NCI-H2081 treated with DMSO at 0.1 percent for 48 hours (cell line): ENCODE data around the gene LRRC73.
"Not testable (repeated sequence)": the region's sequence is repeated elsewhere in the genome, so short reads cannot be mapped to it uniquely, and the experiment has no call there.

ENCODE experiments used
- DNase-seq: peaks from one replicate; lab custom pipeline; 2025; lab: John Stamatoyannopoulos, UW

The LRRC73 gene

GRCh38 chr6:43510827-43511163 lies 649 bp upstream of the LRRC73 start:
- DNase-seq = no peak

DNA sequence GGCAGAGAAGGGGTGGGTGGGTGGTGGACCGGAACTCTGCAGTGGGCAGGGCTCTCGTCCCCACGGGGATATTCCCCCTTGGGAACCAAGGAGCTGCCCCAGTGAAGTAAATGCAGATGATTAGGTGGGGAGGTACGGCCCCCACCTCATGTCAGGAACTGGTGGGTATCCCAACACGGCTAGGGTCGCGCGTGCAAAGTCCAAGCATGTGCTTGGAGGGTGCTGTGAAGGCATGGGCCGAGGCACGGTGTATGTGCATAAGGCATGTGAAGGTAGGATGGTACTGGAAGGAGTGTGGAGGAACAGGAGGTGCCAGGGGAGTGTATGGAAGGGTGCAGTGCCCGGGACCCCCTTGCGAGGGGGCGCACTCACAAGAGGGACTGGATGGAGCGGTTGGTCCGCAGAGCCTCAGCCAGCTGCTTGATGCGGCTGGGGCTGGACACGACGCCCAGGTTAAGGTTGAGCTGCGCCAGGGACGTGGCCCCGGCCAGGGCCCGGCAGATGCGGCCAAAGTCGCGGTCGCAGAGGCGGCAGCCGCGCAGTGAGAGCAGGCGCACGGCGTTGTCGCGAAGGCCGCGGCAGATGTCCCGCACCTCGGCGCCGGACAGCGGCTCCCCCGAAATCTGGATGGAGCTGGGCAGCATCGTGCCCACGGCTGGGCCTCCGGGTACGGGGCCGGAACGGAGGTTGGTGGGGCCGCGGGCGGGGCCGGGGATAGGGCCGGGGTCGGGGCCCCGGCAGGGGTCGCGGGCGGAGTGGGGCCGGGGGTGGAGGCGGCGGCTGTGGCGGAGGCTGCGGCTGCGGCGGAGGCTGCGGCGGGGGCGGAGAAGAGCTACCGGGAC lies 783 bp downstream of the LRRC73 start:
- DNase-seq = no peak

DNA sequence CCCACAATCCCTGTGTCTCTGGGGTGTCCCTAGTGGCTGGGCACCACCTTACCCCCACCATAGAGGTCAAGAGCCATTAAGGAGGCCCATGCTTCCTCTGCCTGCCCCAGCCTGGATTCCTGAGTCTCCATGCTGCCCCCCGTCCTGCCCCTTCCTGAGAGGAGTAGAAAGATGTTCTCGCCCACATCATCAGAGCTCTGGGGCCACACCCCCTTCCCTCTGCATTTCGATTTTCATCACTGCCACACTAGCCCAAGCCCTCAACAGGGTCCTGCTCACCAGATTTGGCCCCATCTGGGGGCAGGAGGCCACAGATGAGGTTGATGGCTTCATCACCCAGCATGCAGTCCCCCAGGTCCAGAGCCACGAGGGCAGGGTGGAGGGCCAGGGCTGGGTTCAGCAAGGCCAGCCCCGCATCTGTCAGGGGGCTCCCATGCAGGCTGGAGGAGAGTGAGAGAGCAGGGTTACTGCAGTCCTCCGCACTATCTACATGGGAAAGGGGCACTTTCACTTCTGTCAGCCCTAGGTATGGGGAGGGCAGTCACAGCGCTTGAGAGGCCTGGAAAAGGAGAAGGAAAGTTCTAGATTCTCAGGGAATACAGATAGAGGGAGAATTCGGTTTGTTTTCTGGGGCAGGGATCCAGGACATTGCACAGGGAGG lies 1.5 kb downstream of the LRRC73 start:
- no peak for DNase-seq

GRCh38 chr6:43506667-43507471 lies 3.3 kb downstream of the LRRC73 start:
- peak; percentile 30 for DNase-seq

DNA sequence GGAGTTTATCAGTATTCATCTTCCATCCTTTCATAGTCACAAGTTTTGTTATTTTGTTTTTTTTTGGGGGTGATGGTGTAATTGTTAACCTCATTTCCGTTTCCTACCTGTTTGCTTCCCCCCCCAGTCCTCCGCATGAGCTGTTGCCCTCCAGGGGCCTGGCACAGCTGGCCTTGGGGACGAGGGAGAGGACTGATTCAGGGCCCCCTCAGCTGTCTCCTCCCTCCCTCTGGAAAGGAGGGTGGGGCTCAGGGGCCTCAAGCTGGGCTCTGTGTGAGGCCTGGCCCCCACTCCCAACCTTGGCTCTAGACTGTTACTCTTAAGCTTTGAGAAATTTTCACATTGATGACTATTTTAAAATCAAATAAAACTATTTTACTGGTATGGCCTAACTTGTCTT lies 4.0 kb downstream of the LRRC73 start:
- no peak for DNase-seq

DNA sequence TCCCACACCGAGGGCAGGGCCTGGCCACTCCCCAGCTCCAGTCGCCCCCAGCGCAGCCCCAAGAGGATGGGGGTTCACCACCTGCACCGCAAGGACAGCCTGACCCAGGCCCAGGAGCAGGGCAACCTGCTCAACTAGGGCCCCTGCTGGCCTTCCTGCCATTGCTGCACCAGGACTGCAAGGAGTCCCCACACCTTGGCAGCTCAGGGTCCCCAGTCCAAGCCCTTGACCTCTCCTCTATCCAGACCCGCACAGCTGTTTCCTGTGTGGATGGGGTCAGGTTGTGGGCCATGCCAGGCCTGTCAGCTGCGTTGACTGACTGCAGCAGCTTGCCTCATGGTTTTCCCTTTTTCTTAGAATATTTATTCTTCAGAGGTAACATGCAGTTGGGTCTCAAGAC lies 4.4 kb downstream of the LRRC73 start:
- no peak for DNase-seq

DNA sequence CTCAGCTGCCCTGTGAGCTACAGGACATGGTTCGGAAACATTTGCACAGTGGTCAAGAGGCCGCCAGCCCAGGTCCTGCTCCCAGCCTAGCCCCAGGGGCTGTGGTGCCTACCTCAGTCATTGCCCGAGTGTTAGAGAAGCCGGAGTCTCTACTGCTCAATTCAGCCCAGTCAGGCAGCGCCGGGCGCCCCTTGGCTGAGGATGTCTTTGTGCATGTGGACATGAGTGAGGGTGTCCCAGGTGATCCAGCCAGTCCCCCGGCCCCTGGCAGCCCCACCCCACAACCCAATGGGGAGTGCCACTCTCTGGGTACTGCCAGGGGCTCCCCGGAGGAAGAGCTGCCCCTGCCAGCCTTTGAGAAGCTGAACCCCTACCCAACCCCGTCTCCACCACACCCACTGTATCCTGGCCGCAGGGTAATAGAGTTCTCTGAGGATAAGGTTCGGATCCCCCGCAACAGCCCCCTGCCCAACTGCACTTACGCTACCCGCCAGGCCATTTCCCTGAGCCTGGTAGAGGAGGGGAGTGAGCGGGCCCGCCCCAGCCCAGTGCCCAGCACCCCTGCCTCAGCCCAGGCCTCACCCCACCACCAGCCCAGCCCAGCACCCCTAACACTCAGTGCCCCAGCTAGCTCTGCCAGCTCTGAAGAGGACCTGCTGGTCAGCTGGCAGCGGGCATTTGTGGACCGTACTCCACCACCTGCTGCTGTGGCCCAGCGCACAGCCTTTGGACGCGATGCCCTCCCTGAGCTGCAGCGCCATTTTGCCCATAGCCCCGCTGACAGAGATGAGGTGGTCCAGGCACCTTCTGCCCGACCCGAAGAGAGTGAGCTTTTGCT lies 5.2 kb downstream of the LRRC73 start:
- DNase-seq = no peak

- no peak for DNase-seq
Measured at GRCh38 chr6:43503443-43503842, 6.7 kb downstream of the LRRC73 start.

DNA sequence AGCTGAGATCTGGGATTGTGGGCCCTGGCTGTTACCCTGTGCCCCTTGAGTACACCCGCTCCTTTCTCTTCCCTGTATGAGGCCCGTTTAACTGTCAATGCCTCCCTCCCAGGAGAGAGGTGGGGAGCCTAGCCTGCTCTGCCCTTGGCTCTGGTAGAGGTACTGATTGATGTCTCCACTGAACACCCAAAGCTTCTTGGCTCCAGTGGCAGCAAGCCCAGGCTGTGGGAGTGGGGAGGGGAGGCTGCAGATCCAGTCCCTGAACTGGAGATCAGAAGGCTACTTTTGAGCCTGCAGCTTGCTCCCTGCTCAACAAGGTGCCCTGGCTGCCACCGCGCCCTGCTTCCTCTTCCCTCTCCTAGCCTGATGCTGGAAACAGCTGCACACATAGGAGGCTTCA lies 7.5 kb downstream of the LRRC73 start:
- DNase-seq = no peak

GRCh38 chr6:43500921-43501320 lies 9.2 kb downstream of the LRRC73 start:
- DNase-seq = no peak

DNA sequence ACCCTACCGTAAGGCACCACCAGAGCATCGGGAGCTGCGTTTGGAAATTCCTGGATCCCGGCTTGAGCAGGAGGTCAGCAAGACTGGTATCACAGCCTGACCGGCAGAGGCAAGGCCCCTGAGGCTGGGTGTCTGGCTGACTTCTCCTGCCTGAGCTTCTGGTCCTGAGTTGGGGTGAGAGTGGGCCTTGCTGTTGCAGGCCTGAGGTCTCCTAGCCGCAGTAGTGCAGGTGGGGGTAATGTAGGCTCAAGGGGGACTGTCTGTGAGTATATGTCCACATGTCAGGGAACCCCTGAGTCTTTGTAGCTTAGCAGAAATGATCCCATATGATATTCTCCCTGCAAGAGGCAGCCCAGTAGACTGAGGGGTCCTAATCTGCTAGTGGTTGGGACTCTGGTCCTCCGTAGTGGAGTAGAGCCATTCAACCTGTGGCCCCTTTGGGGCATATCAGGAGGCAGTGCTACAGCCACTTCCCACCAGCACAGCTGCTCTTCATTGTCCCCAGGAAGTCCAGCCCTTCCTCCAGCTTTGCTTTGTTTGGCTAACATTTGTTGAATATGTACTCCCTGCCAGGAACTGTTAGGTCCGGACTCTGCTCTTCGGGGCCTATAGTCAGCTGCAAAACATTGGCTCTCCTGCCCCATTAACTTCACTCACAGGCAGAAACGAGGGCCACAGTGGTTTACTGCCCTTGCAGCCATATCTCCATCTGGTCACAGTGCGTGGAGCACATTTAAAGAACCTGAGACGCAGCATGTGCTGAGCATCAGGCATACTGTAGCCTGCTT lies 10.9 kb downstream of the LRRC73 start:
- no peak for DNase-seq

DNA sequence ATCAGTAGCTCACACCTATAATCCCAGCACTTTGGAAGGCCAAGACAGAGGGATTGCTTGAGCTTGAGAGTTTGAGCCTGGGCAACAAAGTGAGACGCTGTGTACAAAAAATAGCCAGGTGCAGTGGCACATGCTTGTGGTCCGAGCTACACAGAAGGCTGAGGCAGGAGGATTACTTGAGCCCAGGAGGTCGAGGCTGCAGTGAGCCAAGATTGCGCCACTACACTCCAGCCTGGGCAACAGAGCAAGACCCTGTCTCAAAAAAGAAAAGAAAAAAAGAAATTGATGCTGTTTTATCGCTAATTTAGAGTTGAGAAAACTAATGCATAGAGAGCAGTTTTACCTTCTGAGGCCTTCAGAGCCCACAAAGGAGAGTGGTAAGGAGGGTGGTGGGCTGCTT lies 11.9 kb downstream of the LRRC73 start:
- DNase-seq = not testable (repeated sequence)

DNA sequence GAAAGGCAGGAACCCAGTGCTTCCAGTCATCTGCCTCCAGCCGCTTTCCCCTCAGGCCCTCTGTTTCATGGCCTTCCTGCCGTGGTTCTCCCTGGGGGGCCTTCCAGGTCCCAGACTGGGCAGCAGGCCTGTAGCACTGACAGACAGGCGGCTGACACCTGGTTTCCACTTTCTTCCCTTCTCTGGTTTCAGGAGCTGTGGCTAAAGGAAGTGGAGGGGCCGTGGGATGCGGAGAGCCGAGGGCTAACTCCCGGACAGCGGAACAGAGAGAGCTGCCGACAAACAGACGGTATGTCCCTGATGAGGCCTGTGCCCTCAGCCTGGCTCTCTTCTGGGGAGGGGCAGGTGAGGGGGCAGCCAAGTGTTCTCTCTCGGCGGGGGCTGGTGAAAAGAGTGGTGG lies 12.5 kb downstream of the LRRC73 start:
- no peak for DNase-seq

DNA sequence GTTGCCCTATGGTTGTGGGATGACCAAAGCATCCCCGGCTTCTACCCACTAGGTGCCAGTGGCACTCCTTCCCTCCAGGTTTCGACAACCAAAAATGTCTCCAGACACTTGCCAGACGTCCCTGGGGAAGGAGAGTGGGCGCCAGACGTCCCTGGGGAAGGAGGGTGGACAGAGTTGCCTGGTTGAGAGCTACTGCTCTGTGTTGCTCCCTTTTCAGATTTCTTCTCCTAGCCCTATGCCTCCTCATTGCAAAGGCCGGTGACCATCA lies 13.1 kb downstream of the LRRC73 start:
- no peak for DNase-seq

- DNase-seq = no peak
Measured at GRCh38 chr6:43496370-43497128, 13.6 kb downstream of the LRRC73 start.

DNA sequence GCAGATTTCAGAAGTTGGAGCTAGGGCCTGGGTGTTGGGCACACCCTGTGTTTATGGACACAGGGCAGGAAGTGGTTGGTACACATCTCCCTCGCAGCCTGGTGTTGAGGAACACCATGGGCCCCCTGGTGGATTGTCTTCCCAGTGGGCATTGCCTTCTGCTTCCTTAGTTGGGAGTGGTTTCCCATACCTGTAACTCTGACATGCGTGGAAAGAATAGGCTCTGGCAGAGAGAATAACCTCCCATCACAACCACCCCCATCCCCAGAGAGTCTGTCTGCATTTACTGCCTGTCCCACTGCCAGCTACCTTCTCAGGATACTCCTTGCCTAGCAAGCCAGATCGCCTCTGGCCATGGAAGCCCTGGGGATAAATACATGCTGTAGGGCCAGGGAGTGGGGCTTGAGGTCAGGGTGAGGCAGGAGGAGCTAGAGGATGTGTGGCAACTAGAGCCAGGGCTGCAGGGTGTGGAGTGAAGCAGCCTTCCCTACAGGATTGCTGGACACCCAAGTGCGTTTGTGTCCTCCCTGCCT lies 14.7 kb downstream of the LRRC73 start:
- no peak for DNase-seq

GRCh38 chr6:43494766-43495165 lies 15.4 kb downstream of the LRRC73 start:
- no peak for DNase-seq

DNA sequence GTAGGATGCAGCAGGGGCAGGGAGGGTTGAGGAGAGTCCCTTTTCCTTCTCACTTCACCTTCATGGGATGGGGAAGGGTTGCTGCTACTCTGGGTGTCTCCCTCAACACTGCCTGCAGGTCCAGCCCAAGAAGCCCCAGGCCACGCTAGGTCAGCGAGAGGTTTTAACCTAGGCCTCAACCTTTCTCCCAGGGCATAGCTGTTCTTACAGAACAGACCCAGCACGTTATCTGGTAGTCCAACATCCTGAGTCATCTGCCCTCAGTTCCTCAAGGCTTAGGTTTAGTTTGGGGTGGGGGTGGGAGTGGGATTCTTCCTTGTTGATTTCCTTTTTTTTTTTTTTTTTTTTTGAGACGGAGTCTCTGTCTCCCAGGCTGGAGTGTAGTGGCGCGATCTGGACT lies 15.8 kb downstream of the LRRC73 start:
- DNase-seq = no peak

DNA sequence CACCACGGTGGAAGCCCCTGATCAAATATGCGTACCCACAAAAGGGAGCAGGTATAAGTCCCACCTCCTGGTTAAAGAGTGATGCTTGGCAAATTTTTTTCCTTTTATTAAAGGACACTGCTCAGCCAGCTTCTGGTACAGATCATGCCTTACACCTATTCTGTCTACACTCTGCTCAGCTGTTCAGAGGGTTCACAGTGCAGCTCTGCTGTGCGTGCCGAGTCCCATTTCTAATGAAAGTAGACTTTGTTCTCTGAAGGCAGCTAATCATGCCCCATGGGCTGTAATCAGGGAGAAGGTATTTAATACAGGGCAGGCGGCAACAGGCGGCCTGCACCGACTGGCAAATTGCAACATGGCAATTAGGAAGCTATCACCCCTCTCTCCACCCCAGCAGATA lies 16.3 kb downstream of the LRRC73 start:
- no peak for DNase-seq

- DNase-seq = no peak
Measured at GRCh38 chr6:43493230-43493629, 16.9 kb downstream of the LRRC73 start.

- no peak for DNase-seq
Measured at GRCh38 chr6:43492673-43493072, 17.5 kb downstream of the LRRC73 start.
